Measurements from ENCODE around the gene ANKRD12. TPM values are rescaled to one million over a fixed set of nuclear protein-coding genes. Genes with fewer than 3 reads are reported as not detected.
"Not testable (repeated sequence)": the region's sequence is repeated elsewhere in the genome, so short reads cannot be mapped to it uniquely, and the experiment has no call there.

Gene ANKRD12
- total RNA-seq, 4 donors from 2014 or later, result 13.0 to 60.3 (median 23.4) TPM

GRCh38 chr18:9169515-9169914, 32.9 kb downstream of the ANKRD12 start:
- H3K27ac ChIP-seq; intact Hi-C loops (cut with DNase I); H3K36me3 ChIP-seq; DNase-seq; H3K27me3 ChIP-seq; H3K4me3 ChIP-seq; H3K9me3 ChIP-seq: not testable (repeated sequence)
- peaks cover 5 to 25% (median 17%) of the 10 kb centered on the region in 3 donors for H3K4me1 ChIP-seq
- 87 to 92% methylated on average over 3 of the region's 3 CpGs for WGBS, 2 donors

GRCh38 chr18:9171919-9172318, 35.3 kb downstream of the ANKRD12 start:
- 38 to 84% methylated on average over 1 to 3 of the region's 3 CpGs for WGBS, 2 donors
- DNase-seq; H3K9me3 ChIP-seq; H3K27ac ChIP-seq; intact Hi-C loops (cut with DNase I); H3K27me3 ChIP-seq; H3K4me3 ChIP-seq; H3K36me3 ChIP-seq: not testable (repeated sequence)
- peaks cover 5 to 34% (median 21%) of the 10 kb centered on the region in 3 donors for H3K4me1 ChIP-seq

- no peaks in the 10 kb centered on the region for H3K9me3 ChIP-seq
- no peak for TF ChIP-seq POLR2A (IDR thresholded peaks at IDR 0.05)
- H3K4me1 ChIP-seq, result peaks cover 5 to 41% (median 22%) of the 10 kb centered on the region in 3 donors
- DNase-seq, result no peak
- peaks cover 0 to 3% (median 0%) of the 10 kb centered on the region in 3 donors for H3K36me3 ChIP-seq
- 77 to 79% methylated on average over 4 of the region's 4 CpGs for WGBS, 2 donors
- H3K27ac ChIP-seq, result no peak overlapping the region
- H3K4me3 ChIP-seq, result no peak overlapping the region
- no peaks in the 10 kb centered on the region for H3K27me3 ChIP-seq
- intact Hi-C loops (cut with DNase I), result no loop called here
Observed at GRCh38 chr18:9172506-9173127, 36.0 kb downstream of the ANKRD12 start.

- 36 to 56% methylated on average over 5 to 6 of the region's 6 CpGs for whole genome bisulfite sequencing, 2 donors
- TF ChIP-seq POLR2A (IDR thresholded peaks at IDR 0.05) (no peak), CTCF (IDR thresholded peaks at IDR 0.05) (no peak)
Observed at GRCh38 chr18:9173770-9174233, 37.2 kb downstream of the ANKRD12 start.

GRCh38 chr18:9174302-9174701, 37.7 kb downstream of the ANKRD12 start:
- Histone ChIP-seq H3K4me1 (peaks cover 5 to 48% (median 22%) of the 10 kb centered on the region in 3 donors), H3K27me3 (no peaks in the 10 kb centered on the region), H3K4me3 (no peak overlapping the region), H3K36me3 (peaks cover 0 to 3% (median 0%) of the 10 kb centered on the region in 3 donors), H3K27ac (peak overlapping the region in 1 of 4 donors; percentile 14), H3K9me3 (no peaks in the 10 kb centered on the region)
- no peak for DNase-seq
- WGBS, 2 donors, result 60 to 79% methylated on average over 2 to 4 of the region's 4 CpGs
- intact Hi-C loops (cut with DNase I), result no loop called here
- TF ChIP-seq POLR2A (IDR thresholded peaks at IDR 0.05) (no peak), CTCF (IDR thresholded peaks at IDR 0.05) (no peak)

More at GRCh38 chr18:9173770-9174233, 37.2 kb downstream of the ANKRD12 start:
- no peaks in the 10 kb centered on the region for H3K27me3 ChIP-seq
- peak overlapping the region in 1 of 4 donors; percentile 14 for H3K27ac ChIP-seq
- H3K4me1 ChIP-seq, result peaks cover 5 to 48% (median 22%) of the 10 kb centered on the region in 3 donors
- no peak for DNase-seq
- intact Hi-C loops (cut with DNase I), result no loop called here
- H3K36me3 ChIP-seq, result peaks cover 0 to 3% (median 0%) of the 10 kb centered on the region in 3 donors
- no peaks in the 10 kb centered on the region for H3K9me3 ChIP-seq
- no peak overlapping the region for H3K4me3 ChIP-seq

GRCh38 chr18:9175115-9175514, 38.5 kb downstream of the ANKRD12 start:
- no peaks in the 10 kb centered on the region for H3K27me3 ChIP-seq
- TF ChIP-seq POLR2A (IDR thresholded peaks at IDR 0.05), result no peak
- no peak for TF ChIP-seq CTCF (IDR thresholded peaks at IDR 0.05)
- intact Hi-C loops (cut with DNase I), result no loop called here
- H3K4me3 ChIP-seq, result no peak overlapping the region
- peaks cover 0 to 3% (median 0%) of the 10 kb centered on the region in 3 donors for H3K36me3 ChIP-seq
- DNase-seq, result no peak
- H3K9me3 ChIP-seq, result no peaks in the 10 kb centered on the region
- 94 to 100% methylated on average over 1 of the region's 1 CpG for WGBS, 2 donors
- H3K4me1 ChIP-seq, result peaks cover 5 to 52% (median 22%) of the 10 kb centered on the region in 3 donors
- no peak overlapping the region for H3K27ac ChIP-seq

Data from esophagus squamous epithelium (tissue), 5 donors.